AG10803 (cell line): ENCODE measurements around the gene INTS15.

ENCODE experiments used
- DNase-seq: peaks from one replicate; pipeline ENCODE4 v3.0.0; 2010; ENCODE audit warnings: low read depth
- H3K4me3 ChIP-seq: 2 replicates; pipeline ENCODE4 v1.5.1; 2011; ENCODE audit warnings: mild to moderate bottlenecking, low read length, control low read depth
- CTCF ChIP-seq: conservative IDR thresholded peaks from 2 replicates; pipeline ENCODE4 v1.5.1; 2011; ENCODE audit warnings: mild to moderate bottlenecking, low read length, control low read depth, inconsistent platforms

The INTS15 gene

DNA sequence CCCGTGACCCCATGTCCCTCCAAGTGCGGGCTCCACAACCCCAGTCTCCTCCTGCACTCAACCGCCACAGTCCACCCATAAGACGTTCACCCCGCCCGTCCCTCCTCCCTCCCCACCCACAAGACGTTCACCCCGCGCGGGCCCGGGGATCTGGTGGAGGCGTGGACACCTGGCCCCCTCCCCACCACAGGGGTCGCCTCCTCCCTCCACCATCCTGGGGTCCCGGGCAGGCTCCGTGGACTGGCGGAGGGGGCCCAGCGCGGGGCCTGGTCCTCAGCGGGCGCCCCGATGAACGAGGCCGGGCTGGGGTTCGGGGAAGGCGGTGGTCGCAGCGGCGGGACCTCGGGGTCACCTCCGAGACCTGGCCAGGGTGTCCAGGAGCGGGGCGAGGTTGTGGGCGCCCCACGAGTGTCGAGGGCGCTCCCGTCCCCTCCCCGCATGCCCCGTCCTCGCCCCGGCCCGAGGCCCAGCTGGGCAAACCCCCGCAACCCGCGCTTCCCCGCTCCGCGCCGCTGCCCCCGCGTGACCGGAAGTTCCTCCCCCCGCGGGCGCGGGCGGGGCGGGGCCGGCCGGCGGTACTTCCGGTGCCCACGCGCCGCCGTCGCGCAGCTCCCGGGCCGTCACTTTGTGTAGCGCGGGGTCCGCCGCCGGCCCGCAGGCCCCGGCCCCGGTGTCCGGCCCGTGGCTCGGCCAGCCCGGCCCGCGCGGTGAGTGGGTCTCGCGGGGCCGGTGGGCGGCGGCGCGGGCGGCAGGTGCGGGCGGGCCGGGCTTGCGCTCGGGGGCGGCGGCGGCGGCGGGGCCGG, 47.1 kb downstream of the INTS15 start, which contains the start of gene ZNF316:
TSS of gene ZNF316 (plus strand) at position 578 of the 803 bp plus-strand sequence. CDS start 5,092 bp downstream, outside the sequence.
- TF ChIP-seq CTCF, result no peak
- peak within 1 kb of the TSS; percentile 74 for H3K4me3 ChIP-seq
- DNase-seq, result peak; percentile 56

- peak overlapping the region; percentile 74 for H3K4me3 ChIP-seq
- peak; percentile 6 for DNase-seq
- TF ChIP-seq CTCF, result peak; percentile 19; the same call in 1 of the 2 replicates
Observed at GRCh38 chr7:6637544-6638229, 47.9 kb downstream of the INTS15 start.

GRCh38 chr7:6639032-6639431, 49.2 kb downstream of the INTS15 start:
- TF ChIP-seq CTCF, result no peak
- peak overlapping the region; percentile 74 for H3K4me3 ChIP-seq
- no peak for DNase-seq

DNA sequence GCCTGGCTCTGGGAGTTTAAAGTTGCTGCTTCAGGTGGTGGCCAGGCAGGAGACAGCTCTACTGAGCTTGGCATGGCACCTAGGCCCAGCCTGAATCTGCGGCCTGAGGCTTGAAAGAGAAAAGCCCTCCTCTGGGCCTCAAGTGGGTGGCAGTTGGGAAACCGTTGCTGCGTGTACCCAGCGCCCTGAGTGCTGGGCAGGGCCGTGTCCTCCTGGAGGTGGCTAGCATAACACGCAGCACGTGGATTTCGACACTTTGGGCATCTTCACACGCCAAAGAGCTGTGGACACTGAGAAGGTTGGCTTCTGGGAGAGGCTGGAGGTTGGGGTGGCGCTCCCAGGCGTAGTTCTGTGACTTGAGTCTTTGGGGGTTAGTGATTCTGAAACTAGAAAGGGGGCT, 49.8 kb downstream of the INTS15 start:
- no peak for DNase-seq
- H3K4me3 ChIP-seq, result no peak overlapping the region
- no peak for TF ChIP-seq CTCF

DNA sequence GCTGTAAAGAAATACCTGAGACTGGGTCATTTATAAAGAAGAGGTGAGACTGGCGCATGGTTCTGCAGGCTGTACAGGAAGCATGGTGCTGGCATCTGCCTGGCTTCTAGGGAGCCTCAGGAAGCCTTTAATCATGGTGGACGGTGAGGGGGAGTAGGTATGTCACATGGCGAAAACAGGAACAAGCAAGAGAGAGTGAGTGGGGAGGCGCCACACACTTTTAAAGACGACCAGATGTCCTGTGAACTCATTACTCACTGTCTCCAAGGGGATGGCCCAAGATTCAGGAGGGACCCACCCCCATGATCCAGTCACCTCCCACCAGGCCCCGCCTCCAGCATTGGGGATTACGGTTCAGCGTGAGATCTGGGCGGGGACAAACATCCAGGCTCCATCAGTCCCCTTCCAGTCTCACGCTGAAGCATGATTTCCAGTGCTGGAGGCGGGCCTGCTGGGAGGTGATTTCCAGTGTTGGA, 50.5 kb downstream of the INTS15 start:
- TF ChIP-seq CTCF, result no peak
- peak; percentile 57 for DNase-seq
- H3K4me3 ChIP-seq, result no peak overlapping the region

DNA sequence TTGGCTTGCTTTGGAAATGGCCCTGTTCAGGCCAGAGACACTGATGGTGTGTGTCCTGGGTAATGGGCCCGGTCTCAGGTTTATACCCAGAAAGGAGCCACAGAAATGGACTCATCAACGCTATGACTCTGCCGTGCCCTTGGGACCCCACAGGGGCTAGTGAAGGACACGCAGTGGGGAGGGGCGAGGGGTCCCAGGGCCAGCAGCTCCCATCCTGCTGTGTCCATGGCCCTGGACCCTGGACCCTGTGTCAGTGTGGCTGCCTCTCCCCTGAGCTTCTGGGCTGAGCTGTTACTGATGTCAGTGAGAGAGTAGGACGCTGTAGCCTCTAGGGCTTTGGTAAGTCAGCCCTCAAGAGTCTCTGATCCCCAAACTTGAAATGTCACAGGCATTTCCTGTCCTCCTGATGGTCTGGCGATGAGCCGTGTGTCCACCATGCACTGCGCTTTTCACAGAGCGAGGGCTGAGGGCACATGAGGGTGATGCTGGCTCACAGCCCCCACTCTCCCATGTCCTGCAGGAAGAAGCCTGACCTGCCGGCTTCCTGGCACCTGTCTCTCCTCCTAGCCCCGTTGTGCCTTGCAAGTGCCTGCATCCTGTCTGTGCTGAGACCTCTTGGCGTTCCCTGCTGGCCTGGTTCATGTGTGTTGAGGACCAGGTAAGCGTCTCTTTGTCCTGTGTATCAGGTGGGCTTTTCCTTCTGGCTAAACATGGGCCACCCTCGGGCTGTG, 51.6 kb downstream of the INTS15 start:
- DNase-seq, result no peak
- TF ChIP-seq CTCF, result no peak
- no peak overlapping the region for H3K4me3 ChIP-seq
